ENCODE results near the gene TOX2. TPM values are rescaled to one million over a fixed set of nuclear protein-coding genes. Genes with fewer than 3 reads are reported as not detected.

TOX2 gene
- total RNA-seq, 2 experiments from 2014 or later: 3.3 to 3.9 TPM

DNA sequence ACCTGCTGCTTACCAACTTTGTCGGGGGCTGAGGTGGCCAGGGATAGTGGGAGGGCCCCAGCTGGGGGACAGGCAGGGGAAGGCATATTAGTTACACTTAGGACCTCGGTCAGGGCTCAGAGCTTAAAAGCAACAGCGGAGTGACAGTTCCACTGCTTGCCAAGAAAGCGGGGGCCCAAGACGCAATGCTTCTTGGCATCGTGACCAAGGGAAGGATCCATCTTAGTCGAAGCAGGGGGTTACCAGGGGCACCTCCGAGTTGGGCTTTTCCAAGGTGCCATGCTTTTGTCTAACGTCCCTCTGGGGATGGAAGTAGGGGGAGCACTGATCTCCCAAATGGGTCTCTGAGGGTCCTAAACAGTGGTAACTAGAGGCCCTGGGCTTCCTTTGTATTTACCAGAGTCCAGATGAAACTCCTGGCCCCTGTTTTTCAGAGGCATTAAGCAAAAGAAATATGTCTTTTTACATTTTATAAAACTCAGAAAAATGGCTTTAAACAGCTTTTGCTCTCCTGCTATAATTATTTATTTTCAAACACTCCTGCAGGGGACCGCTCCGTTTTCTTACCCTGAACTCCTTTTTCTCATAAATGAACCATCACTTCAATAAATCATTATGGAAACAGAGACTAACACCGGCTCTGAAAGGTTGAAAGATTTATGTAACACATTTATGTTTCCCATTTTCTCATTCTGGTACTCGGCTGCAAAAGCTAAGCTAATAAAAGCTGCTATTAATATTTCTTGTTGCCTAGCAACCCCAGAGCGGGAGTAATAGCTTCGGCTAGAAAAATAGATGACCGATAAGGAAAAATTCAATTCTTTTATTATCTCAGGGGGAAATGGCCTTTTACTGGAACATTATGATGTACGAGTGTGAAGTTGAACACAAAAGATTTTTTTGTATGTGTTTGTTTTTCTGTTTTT lies 100.4 kb downstream of the TOX2 start:
- ChIA-PET CTCF (interaction anchor here (0.5 kb wide), 1 partner anchor 28 kb away, joined by 3 read pairs; no protein-coding TSS in a partner anchor), POLR2A (no interaction called here)
- H3K4me1 Mint-ChIP-seq (ENCODE audit: low read depth): peaks cover 68% of the 10 kb centered on the region

DNA sequence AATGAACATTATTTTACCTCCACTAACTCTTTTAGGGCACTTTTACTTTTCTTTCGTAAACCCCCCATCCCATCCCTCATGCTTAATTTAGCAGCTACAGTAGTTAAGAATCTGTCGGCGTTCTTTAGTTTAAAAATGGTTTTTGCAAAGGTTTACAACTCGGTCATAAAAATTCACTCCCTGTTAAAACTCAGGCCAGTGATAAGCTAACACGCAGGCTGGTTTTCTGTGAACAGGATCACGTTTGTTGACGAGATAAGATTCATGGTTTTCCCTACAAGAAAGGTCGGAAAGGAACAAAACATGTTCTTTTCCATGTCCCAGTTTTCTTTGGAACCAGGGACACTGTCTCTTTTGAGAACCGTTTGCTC lies 101.1 kb downstream of the TOX2 start:
- H3K27ac ChIP-seq (ENCODE audit: low read depth in 1 of 2, low read length in 2 of 2): no peak overlapping the region
- no peak for ATAC-seq (ENCODE audit: poor library complexity)
- Mint-ChIP-seq H3K4me1 (ENCODE audit: low read depth) (peaks cover 65% of the 10 kb centered on the region), H3K36me3 (ENCODE audit: low read depth) (no peaks in the 10 kb centered on the region), H3K27me3 (no peaks in the 10 kb centered on the region), H3K4me3 (no peak overlapping the region), H3K27ac (no peak overlapping the region), H3K9me3 (no peaks in the 10 kb centered on the region)
- no peak for DNase-seq
- no peaks in the 10 kb centered on the region for H3K36me3 ChIP-seq (ENCODE audit: insufficient read depth, low read length)
- H3K27me3 ChIP-seq (ENCODE audit: control insufficient read depth in 1 of 2, insufficient read depth in 2 of 2, low read length in 2 of 2): peaks cover 0 to 3% of the 10 kb centered on the region in 2 experiments
- ChIA-PET POLR2A (no interaction called here), CTCF (no interaction called here)
- intact Hi-C loops (cut with DNase I, micrococcal nuclease): loop anchor here in 1 of 2 experiments (5.0 kb wide), 1 partner anchor 38 kb away; no protein-coding TSS in a partner anchor
- peaks cover 43% of the 10 kb centered on the region for H3K4me1 ChIP-seq (ENCODE audit: insufficient read depth, low read length)
- TF ChIP-seq, protein P1, sequence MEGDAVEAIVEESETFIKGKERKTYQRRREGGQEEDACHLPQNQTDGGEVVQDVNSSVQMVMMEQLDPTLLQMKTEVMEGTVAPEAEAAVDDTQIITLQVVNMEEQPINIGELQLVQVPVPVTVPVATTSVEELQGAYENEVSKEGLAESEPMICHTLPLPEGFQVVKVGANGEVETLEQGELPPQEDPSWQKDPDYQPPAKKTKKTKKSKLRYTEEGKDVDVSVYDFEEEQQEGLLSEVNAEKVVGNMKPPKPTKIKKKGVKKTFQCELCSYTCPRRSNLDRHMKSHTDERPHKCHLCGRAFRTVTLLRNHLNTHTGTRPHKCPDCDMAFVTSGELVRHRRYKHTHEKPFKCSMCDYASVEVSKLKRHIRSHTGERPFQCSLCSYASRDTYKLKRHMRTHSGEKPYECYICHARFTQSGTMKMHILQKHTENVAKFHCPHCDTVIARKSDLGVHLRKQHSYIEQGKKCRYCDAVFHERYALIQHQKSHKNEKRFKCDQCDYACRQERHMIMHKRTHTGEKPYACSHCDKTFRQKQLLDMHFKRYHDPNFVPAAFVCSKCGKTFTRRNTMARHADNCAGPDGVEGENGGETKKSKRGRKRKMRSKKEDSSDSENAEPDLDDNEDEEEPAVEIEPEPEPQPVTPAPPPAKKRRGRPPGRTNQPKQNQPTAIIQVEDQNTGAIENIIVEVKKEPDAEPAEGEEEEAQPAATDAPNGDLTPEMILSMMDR (IDR thresholded peaks at IDR 0.05): no peak
- H3K4me3 ChIP-seq (ENCODE audit: low read length): no peak overlapping the region
- H3K9me3 ChIP-seq (ENCODE audit: control insufficient read depth in 1 of 2, insufficient read depth in 1 of 2, low read length in 2 of 2): no peaks in the 10 kb centered on the region

More for the DNA sequence above, 100.4 kb downstream of the TOX2 start:
- Histone ChIP-seq H3K27me3 (ENCODE audit: control insufficient read depth in 1 of 2, insufficient read depth in 2 of 2, low read length in 2 of 2) (peaks cover 0 to 3% of the 10 kb centered on the region in 2 experiments), H3K36me3 (ENCODE audit: insufficient read depth, low read length) (no peaks in the 10 kb centered on the region), H3K4me3 (ENCODE audit: low read length) (no peak overlapping the region), H3K9me3 (ENCODE audit: control insufficient read depth in 1 of 2, insufficient read depth in 1 of 2, low read length in 2 of 2) (no peaks in the 10 kb centered on the region), H3K4me1 (ENCODE audit: insufficient read depth, low read length) (peaks cover 40% of the 10 kb centered on the region), H3K27ac (ENCODE audit: low read depth in 1 of 2, low read length in 2 of 2) (no peak overlapping the region)
- Mint-ChIP-seq H3K4me3 (no peak overlapping the region), H3K9me3 (no peaks in the 10 kb centered on the region), H3K27me3 (no peaks in the 10 kb centered on the region), H3K36me3 (ENCODE audit: low read depth) (no peaks in the 10 kb centered on the region), H3K27ac (no peak overlapping the region)
- TF ChIP-seq, protein P1 (IDR thresholded peaks at IDR 0.05): no peak
- ATAC-seq (ENCODE audit: poor library complexity) (no peak), DNase-seq (no peak)
- intact Hi-C loops (cut with DNase I, micrococcal nuclease): loop anchor here (5.0 kb wide), 2 partner anchors 38 to 58 kb away; no protein-coding TSS in a partner anchor

DNA sequence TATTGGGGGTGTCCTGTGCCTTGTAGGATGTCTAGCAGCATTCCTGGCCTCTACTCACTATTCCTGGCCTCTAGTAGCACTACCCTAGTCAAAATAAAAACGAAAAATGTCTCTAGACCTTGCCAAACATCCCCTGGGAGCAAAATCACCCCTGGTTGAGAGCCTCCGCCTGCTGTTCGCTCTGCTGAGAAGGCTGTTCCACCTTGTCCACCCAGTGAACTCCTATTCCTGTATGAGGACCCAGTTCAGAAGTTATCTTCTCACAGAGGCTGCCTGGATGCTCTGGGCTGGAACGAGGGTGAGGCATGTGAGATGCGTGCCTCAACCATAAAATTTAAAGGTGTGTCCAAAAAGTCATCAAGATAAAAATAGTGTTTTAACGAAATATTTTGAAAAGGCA lies 101.9 kb downstream of the TOX2 start:
- DNase-seq (no peak), ATAC-seq (ENCODE audit: poor library complexity) (no peak)
- CTCF ChIA-PET: no interaction called here
- no peaks in the 10 kb centered on the region for H3K9me3 ChIP-seq (ENCODE audit: control insufficient read depth in 1 of 2, insufficient read depth in 1 of 2, low read length in 2 of 2)
- intact Hi-C loops (cut with DNase I, micrococcal nuclease): loop anchor here in 1 of 2 experiments (5.0 kb wide), 1 partner anchor 39 kb away; no protein-coding TSS in a partner anchor
- no peaks in the 10 kb centered on the region for H3K36me3 Mint-ChIP-seq (ENCODE audit: low read depth)
- H3K4me1 ChIP-seq (ENCODE audit: insufficient read depth, low read length): peaks cover 43% of the 10 kb centered on the region
- H3K4me3 Mint-ChIP-seq: no peak overlapping the region
- POLR2A ChIA-PET: no interaction called here
- H3K27ac ChIP-seq (ENCODE audit: low read depth in 1 of 2, low read length in 2 of 2): no peak overlapping the region
- H3K4me3 ChIP-seq (ENCODE audit: low read length): no peak overlapping the region
- no peaks in the 10 kb centered on the region for H3K36me3 ChIP-seq (ENCODE audit: insufficient read depth, low read length)
- H3K4me1 Mint-ChIP-seq (ENCODE audit: low read depth): peaks cover 65% of the 10 kb centered on the region
- H3K9me3 Mint-ChIP-seq: no peaks in the 10 kb centered on the region
- H3K27ac Mint-ChIP-seq: no peak overlapping the region
- TF ChIP-seq, protein P1 (IDR thresholded peaks at IDR 0.05): no peak
- H3K27me3 ChIP-seq (ENCODE audit: control insufficient read depth in 1 of 2, insufficient read depth in 2 of 2, low read length in 2 of 2): peaks cover 0 to 3% of the 10 kb centered on the region in 2 experiments
- H3K27me3 Mint-ChIP-seq: no peaks in the 10 kb centered on the region
